HG03159 (cell line): Measurements from ENCODE around the gene RIPOR3.

ENCODE experiments used
- ATAC-seq: cut with Tn5 transposase; IDR thresholded peaks from one replicate; pipeline ENCODE4 v1.9.1; 2021; ENCODE audit warnings: mild to moderate bottlenecking, moderate library complexity; ENCODE audit not compliant: unreplicated experiment

Gene RIPOR3

DNA sequence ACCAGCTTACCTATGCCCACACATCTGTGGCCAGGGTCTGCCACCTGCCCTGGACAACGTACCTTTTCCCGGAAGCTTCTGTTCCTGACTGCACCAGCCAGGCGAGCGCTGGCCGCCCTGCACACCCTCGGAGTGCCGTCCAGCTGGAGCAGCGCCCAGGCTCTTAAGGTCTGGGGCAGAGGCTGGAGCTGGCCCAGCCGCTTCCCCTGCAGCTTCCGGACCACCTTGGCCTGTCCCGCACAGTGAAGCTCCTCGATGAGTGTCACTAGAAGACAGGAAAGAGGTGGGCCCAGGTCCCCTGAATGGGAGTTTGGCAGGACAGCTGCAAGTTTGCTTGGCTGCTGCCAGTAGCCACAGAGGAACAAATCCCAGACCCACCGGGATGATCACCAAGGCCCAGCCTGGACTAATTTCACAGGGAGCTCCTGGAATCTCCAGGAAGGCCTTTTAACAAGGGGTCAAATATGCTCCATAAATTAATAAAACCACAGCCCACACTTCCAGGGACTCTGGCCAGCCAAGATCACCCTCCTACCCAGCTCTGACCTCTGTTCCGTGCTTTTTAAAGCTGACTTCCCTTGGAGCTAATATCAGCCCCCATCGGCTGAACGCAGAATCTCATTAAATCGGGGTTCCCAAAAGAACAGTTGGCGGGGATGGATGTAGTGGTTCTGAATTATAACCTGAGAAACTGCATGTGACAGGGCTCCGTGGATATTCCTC, 98.9 kb downstream of the RIPOR3 start:
- no peak for ATAC-seq

DNA sequence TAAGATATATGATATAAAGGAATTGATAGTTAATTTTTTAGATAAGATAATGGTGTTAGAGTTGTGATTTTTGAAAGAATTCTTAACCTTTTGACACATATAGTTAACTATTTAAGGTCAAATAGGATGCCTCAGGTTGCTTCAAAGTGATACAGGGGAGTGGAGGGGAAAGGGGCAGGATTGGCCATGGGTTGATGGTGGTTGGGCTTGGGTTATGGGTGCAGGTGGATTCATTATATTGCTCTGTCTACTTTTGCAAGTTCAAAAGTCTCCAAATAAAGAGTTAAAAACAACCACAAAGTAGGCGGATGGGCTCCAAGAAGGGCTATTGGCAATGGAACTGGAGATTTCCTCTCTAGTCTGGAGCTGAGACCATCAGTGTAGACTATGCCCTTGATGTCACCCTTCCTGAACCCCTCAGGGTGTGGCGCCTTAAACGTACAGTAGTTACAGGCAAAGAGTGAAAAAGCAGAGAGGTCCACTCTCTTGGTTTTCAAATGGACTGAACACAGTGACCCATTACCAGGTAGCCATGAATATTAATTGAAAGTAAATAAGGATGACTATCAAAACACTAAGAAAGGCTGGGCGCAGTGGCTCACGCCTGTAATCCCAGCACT, 100.0 kb downstream of the RIPOR3 start:
- no peak for ATAC-seq

DNA sequence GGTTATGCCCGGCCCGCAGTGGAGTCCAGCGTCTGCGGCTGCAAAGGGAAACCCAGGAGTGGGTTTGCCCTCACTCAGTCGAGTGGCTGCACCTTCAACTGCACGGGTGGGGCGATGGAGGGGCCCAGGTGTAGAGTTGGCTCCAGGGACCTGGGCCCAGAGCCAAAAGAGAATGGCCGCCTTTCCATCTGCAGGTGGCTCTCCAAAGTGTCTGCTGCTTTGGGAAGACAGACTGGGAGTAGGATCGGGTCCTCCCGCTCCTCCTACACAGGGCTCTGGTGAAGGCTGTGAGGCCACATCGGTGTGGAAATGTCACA, 101.0 kb downstream of the RIPOR3 start:
- no peak for ATAC-seq

- ATAC-seq = no peak
These were observed 101.6 kb downstream of the RIPOR3 start for GRCh38 chr20:50589548-50590347.

DNA sequence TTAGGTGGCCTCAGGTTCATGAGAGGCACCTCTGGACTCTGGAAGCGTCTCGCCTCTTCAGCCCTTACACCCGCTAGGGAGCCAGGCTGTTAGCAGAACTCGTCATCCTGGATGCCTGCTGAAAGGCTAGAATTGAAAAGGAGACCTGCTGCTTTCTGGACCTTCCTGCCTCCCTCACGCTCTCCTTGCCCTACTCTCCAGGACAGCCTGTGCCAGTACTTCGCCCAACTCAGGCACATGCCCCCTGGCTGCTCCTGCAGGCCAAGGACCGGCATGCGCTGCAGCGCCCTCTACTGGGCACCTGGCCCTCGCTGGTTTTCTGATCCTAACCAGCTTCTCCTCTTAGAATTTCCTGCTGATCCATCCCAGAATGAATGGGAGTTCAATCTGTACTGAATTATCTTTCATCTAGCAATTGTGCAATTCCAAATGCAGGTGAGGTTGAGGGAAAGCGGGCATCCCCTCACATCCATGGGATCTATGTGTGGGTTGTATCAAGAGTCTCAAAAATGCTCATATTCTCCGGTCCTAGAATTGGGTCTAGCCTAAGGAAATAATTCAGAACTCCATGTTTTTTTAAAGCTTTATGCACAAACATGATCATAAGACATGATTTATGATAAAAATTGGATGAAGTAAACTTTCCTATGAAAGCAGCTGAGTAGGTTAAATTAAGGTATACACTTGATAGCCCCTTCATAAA, 103.2 kb downstream of the RIPOR3 start:
- ATAC-seq = no peak

DNA sequence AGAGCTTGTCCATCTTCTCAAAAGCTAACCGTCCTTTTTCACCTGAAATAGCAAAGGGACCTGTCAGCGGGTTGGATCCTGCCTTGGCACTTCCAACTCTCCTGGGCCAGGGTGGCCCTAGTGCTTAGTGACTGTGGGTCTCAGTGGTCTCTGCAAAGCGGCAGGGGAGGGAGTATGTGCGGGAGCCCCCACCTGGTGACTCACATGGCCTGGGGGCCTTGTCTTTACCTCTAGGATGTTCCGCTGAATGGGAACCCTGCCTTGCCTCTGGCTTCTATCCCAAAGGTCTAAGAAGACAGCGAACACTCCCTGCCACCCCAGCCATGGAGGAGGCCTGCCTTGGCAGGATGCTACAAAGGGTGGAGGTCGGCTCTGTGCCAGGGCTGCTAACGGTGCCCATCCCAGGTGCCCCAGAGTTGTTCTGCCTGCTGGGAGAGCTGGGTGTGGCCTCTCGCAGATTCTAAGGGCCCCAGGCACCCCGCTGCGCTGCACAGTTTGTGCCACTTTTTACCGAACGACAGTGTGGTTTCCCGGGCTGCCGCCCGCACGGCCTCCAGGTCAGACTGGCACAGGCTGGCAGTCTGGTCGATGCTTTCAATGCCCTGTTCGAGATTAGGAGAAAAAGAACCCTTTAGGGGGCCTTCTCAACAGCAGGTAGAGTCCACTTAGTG, 103.9 kb downstream of the RIPOR3 start:
- ATAC-seq = no peak

GRCh38 chr20:50586531-50587232, 104.7 kb downstream of the RIPOR3 start:
- ATAC-seq = no peak

DNA sequence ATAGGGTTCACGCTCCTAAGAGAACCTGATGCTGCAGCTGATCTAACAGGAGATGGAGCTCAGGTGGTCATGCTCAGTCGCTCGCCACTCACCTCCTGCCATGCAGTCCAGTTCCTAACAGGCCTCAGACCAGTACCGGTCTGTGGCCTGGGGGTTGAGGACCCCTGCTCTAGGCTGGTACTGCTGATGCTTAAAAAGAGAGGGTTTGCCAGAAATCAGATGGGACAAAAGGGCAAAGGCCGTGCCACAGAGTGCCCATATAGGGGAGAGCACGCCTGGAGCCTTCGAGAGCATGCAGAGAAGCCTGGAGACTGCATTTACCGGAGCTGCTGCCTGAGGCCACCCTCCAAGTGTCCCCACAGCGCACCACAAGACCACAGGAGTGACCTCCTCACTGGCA, 105.7 kb downstream of the RIPOR3 start:
- ATAC-seq = no peak

DNA sequence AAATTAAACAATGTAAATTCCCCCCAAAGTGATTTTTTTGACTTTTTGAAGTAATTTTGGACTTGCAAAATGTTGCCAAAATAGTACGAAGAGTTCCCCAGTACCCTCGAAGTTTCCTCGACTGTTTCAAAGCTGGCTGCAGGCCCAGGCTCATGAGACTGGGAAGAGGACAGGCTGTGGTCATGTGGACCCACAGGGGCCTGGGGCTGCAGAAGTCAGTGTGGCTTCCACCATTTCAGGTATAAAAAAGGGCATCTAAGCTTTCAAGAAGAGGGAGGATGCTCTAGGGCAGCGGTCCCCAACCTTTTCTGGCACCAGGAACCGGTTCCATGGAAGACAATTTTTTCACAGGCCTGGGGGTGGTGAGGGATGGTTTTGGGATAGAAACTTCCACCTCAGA, 106.1 kb downstream of the RIPOR3 start:
- no peak for ATAC-seq

DNA sequence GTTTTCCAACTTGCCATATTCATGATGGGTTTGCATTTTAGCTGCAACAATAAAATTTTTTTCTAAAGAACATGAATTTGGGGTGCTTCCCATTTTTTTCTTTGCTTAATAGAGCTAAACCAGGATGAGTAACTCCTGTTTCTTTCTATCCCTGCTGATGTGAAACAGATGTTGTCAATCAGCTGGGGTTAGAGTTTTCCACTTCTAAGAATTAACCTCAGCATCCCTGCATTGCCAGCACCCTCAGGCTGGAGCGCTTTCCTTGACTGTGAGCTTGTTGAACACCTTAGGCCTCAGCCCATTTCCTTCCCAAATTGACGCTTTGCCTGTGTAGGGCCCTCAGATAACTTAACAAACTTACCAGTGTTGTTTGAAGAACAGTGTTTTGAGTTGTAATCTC, 106.7 kb downstream of the RIPOR3 start:
- no peak for ATAC-seq

DNA sequence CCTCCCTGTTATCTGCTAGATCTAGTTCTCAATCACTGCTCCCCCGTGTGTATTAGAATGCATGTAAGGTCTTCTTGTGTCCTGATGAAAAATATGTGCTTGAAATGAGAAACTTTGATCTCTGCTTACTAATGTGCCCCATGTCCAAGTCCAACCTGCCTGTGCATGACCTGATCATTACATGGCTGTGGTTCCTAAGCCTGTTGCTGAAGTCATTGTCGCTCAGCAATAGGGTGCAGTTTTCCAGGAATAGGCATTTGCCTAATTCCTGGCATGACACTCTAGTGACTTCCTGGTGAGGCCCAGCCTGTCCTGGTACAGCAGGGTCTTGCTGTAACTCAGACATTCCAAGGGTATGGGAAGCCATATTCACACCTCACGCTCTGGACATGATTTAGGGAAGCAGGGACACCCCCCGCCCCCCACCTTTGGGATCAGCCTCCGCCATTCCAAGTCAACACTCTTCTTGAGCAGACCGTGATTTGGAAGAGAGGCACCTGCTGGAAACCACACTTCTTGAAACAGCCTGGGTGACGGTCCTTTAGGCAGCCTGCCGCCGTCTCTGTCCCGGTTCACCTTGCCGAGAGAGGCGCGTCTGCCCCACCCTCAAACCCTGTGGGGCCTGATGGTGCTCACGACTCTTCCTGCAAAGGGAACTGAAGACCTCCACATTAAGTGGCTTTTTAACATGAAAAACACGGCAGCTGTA, 107.7 kb downstream of the RIPOR3 start:
- no peak for ATAC-seq

GRCh38 chr20:50582591-50583234, 108.6 kb downstream of the RIPOR3 start:
- ATAC-seq = no peak

DNA sequence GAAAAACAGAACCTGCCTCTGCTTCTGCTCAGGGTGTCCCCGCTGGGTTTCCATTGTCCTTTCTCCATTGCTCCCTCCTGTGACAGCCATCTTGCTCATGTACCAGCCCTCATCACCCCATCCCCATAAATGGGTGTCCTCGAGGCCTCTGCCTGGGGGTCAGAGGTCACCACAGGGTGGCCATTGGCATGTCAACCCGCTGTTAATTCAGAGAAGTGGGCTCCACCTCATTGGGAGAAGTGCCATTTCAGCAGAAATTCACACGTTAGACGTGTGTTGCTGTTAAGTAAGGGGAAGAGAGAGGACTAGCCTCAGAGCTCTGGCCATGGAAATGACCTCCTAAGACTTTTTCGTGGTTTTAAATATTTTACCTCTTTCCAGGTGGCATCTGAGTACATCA, 109.2 kb downstream of the RIPOR3 start:
- no peak for ATAC-seq

DNA sequence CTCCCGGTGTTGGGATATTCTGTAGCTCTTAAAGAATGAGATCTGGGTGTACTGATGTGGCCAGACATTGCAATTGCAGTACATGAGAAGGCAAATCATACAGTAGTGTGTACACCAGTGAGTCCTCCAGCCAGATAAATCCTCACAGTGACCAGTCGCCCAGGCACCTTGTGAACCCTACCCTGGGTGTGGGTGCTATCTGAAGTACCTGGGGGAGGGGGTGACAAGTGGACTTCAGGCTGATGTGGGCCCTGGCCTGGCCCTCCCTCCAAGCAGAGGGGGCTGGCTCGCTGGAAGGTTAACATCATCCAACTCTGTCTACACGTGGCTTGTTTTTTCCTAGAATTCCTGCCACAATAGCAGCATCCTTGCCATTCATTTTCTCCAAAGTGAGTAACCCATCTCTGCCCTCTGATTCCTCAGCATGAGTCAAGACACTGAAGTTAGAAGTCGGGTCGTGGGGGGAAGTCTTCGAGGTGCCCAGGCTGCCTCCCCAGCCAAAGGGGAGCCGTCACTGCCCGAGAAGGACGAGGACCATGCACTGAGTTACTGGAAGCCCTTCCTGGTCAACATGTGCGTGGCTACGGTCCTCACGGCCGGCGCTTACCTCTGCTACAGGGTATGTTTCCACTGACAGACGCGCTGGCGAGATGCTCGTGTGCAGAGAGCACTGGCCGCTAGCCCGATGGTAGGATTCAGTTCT, 110.3 kb downstream of the RIPOR3 start:
- no peak for ATAC-seq

- no peak for ATAC-seq
These were observed 111.2 kb downstream of the RIPOR3 start for GRCh38 chr20:50580016-50580747.

GRCh38 chr20:50579511-50579910, 111.8 kb downstream of the RIPOR3 start:
- ATAC-seq = no peak

GRCh38 chr20:50578778-50579165, 112.6 kb downstream of the RIPOR3 start:
- no peak for ATAC-seq
